B cell (primary cell): ENCODE results near the gene NTHL1. TPM values are rescaled to one million over a fixed set of nuclear protein-coding genes. Genes with fewer than 3 reads are reported as not detected.

ENCODE experiments used
- ATAC-seq: fragments of 200-7000 bp; cut with Tn5 transposase; one replicate; pipeline ENCODE4 v1.10.0; 2021; ENCODE audit warnings: low read depth, mild to moderate bottlenecking, moderate number of reproducible peaks, moderate library complexity
- CTCF ChIA-PET: fragments of 350-600 bp; sonication (Branson Sonifier 250); formaldehyde crosslinking; loops from one replicate; lab custom pipeline; 2021; ENCODE audit warnings: antibody characterized with exemption, inconsistent platforms; lab: Charles Lee
- POLR2A ChIA-PET: fragments of 350-600 bp; sonication (Branson Sonifier 250); formaldehyde crosslinking; loops from one replicate; lab custom pipeline; 2021; ENCODE audit warnings: antibody characterized with exemption; lab: Charles Lee
- DNase-seq: peaks from one replicate; pipeline ENCODE4 v3.0.0; 2013
- H2AFZ ChIP-seq: 2 replicates; pipeline ENCODE4 v1.6.1; 2012; ENCODE audit warnings: mild to moderate bottlenecking, low read depth, low read length; ENCODE audit not compliant: insufficient read depth, poor library complexity, severe bottlenecking
- H3K27ac ChIP-seq, 2 donors: 1 replicate in 1 of 2; 2 replicates in 1 of 2; pipeline ENCODE4 v1.5.1; 2012 to 2013; ENCODE audit warnings: low read length in 2 of 2, mild to moderate bottlenecking in 2 of 2, moderate library complexity in 1 of 2
- H3K27me3 ChIP-seq, 4 experiments: fragments of 200-600 bp in 1 of 4; sonication (generic) in 1 of 4; replicated peaks in 1 of 4; 1 replicate in 2 of 4; 2 replicates in 2 of 4; pipeline versions ENCODE4 v1.6.1 to v1.7.0; 2013 to 2016; ENCODE audit warnings: low read length in 3 of 4, mild to moderate bottlenecking in 2 of 4, mixed read lengths in 1 of 4, moderate library complexity in 1 of 4; ENCODE audit not compliant: insufficient read depth in 4 of 4, control insufficient read depth in 3 of 4; ENCODE audit errors: control extremely low read depth in 1 of 4
- H3K36me3 ChIP-seq, 2 experiments: replicated peaks in 1 of 2; 1 replicate in 1 of 2; 2 replicates in 1 of 2; pipeline versions ENCODE4 v1.6.1 to v1.7.1; 2013; ENCODE audit warnings: low read length in 1 of 2; ENCODE audit not compliant: insufficient read depth in 2 of 2, control insufficient read depth in 1 of 2; ENCODE audit errors: control extremely low read depth in 1 of 2, extremely low read depth in 1 of 2
- H3K4me1 ChIP-seq, 2 donors: fragments of 200-600 bp in 1 of 2; sonication (generic) in 1 of 2; 1 replicate in 1 of 2; 2 replicates in 1 of 2; pipeline versions ENCODE4 v1.5.1 to v1.6.1; 2013 to 2017; ENCODE audit warnings: low read length in 2 of 2; ENCODE audit not compliant: control insufficient read depth in 2 of 2, insufficient read depth in 2 of 2
- H3K4me2 ChIP-seq: replicated peaks from 2 replicates; pipeline ENCODE3; 2012; ENCODE audit warnings: mild to moderate bottlenecking, low read depth, low read length; ENCODE audit not compliant: poor library complexity, severe bottlenecking
- H3K4me3 ChIP-seq, 5 experiments: fragments of 200-600 bp in 1 of 5; sonication (generic) in 1 of 5; 1 replicate in 3 of 5; 2 replicates in 2 of 5; pipeline versions ENCODE4 v1.5.1 to v1.7.0; 2011 to 2016; ENCODE audit warnings: low read length in 4 of 5, mild to moderate bottlenecking in 4 of 5, low read depth in 2 of 5, control low read depth in 1 of 5, moderate library complexity in 1 of 5; ENCODE audit not compliant: insufficient read depth in 1 of 5; ENCODE audit errors: control extremely low read depth in 1 of 5, extremely low read depth in 1 of 5
- H3K79me2 ChIP-seq: fragments of 200-600 bp; sonication (generic); one replicate; pipeline ENCODE4 v1.6.0; 2016; ENCODE audit warnings: low read length; ENCODE audit not compliant: control insufficient read depth, insufficient read depth
- H3K9ac ChIP-seq: fragments of 200-600 bp; sonication (generic); 2 replicates; pipeline ENCODE4 v1.6.1; 2017; ENCODE audit warnings: mild to moderate bottlenecking, low read length, moderate library complexity
- H3K9me3 ChIP-seq, 3 donors: one replicate each; pipeline versions ENCODE4 v1.6.1 to v1.7.1; 2013; ENCODE audit warnings: low read length in 2 of 3; ENCODE audit not compliant: control insufficient read depth in 2 of 3, insufficient read depth in 1 of 3; ENCODE audit errors: control extremely low read depth in 1 of 3
- H4K20me1 ChIP-seq: 2 replicates; pipeline ENCODE4 v1.6.0; 2012; ENCODE audit warnings: mild to moderate bottlenecking, low read length; ENCODE audit not compliant: insufficient read depth, control insufficient read depth, poor library complexity, severe bottlenecking
- H3K27ac Mint-ChIP-seq: one replicate; pipeline ENCODE4 v1.8.0; 2021; ENCODE audit warnings: mixed read lengths
- H3K27me3 Mint-ChIP-seq: one replicate; pipeline ENCODE4 v1.8.0; 2021; ENCODE audit warnings: mixed read lengths
- H3K4me1 Mint-ChIP-seq: one replicate; pipeline ENCODE4 v1.8.0; 2021; ENCODE audit warnings: mixed read lengths
- H3K4me3 Mint-ChIP-seq: one replicate; pipeline ENCODE4 v1.8.0; 2021; ENCODE audit warnings: mixed read lengths
- H3K9me3 Mint-ChIP-seq: one replicate; pipeline ENCODE4 v1.8.0; 2022; ENCODE audit warnings: mixed read lengths; ENCODE audit not compliant: insufficient read depth
- CTCF ChIP-seq: fragments of 200-600 bp; IDR thresholded peaks from one replicate; pipeline ENCODE4 v1.8.0; 2022; ENCODE audit warnings: antibody characterized with exemption, mild to moderate bottlenecking
- EZH2 ChIP-seq: IDR thresholded peaks from 2 replicates; pipeline ENCODE4 v1.6.1; 2012; ENCODE audit warnings: borderline replicate concordance, low read depth, mild to moderate bottlenecking, moderate library complexity, low read length; ENCODE audit not compliant: insufficient read depth, poor library complexity, severe bottlenecking
- WGBS: methylation state at CpG from one replicate; pipeline ENCODE4 v1.1.5; 2013; ENCODE audit warnings: missing lambda C conversion rate; ENCODE audit not compliant: insufficient coverage; 5-methylcytosine and 5-hydroxymethylcytosine counted together
- intact Hi-C: fragments of 100-400 bp; cut with micrococcal nuclease; formaldehyde crosslinking; loops from one replicate; pipeline ENCODE4 v1.10.0; 2022
- polyA plus RNA-seq: library from polyadenylated mRNA; depleted of rRNA; stranded (reverse); fragments of >200 nt; gene quantifications from 2 replicates; pipeline ENCODE4 v1.2.3, GENCODE V29; 2012
- total RNA-seq, 2 donors: library from RNA; stranded (reverse); fragments of 120-200 nt in 1 of 2; gene quantifications; 1 replicate in 1 of 2; 2 replicates in 1 of 2; pipeline versions ENCODE4 v1.2.3 to v1.2.4, GENCODE V29; 2013 to 2022

Gene NTHL1
- total and polyA plus RNA-seq, 2 donors (not counting 1 experiment from before 2014, with no cell fraction given): 17.5 to 27.6 TPM

GRCh38 chr16:2040787-2041522 is 6.7 kb downstream of the NTHL1 start:
- WGBS: 94% methylated on average over 20 of the region's 20 CpGs
- Mint-ChIP-seq H3K27ac (no peak overlapping the region), H3K27me3 (no peaks in the 10 kb centered on the region), H3K9me3 (no peaks in the 10 kb centered on the region), H3K4me1 (peaks cover 3% of the 10 kb centered on the region), H3K4me3 (no peak overlapping the region)
- H3K79me2 ChIP-seq: no peaks in the 10 kb centered on the region
- intact Hi-C loops: no loop called here
- no peak for ATAC-seq
- H3K4me1 ChIP-seq: peaks cover 4 to 17% of the 10 kb centered on the region in 2 donors
- H3K9ac ChIP-seq: no peak overlapping the region
- TF ChIP-seq EZH2 (no peak), CTCF (no peak)
- no peaks in the 10 kb centered on the region for H3K36me3 ChIP-seq
- H3K4me2 ChIP-seq: no peak overlapping the region
- ChIA-PET CTCF (interaction anchor here (0.6 kb wide), 1 partner anchor 99 kb away, joined by 3 read pairs; no protein-coding TSS in a partner anchor), POLR2A (interaction anchor here (0.7 kb wide), 1 partner anchor 735 kb away, joined by 6 read pairs; no protein-coding TSS in a partner anchor)
- H3K27ac ChIP-seq: no peak overlapping the region
- DNase-seq: no peak
- no peak overlapping the region for H2AFZ ChIP-seq
- no peak overlapping the region for H3K4me3 ChIP-seq
- no peaks in the 10 kb centered on the region for H3K9me3 ChIP-seq
- no peaks in the 10 kb centered on the region for H3K27me3 ChIP-seq
- no peaks in the 10 kb centered on the region for H4K20me1 ChIP-seq

DNA sequence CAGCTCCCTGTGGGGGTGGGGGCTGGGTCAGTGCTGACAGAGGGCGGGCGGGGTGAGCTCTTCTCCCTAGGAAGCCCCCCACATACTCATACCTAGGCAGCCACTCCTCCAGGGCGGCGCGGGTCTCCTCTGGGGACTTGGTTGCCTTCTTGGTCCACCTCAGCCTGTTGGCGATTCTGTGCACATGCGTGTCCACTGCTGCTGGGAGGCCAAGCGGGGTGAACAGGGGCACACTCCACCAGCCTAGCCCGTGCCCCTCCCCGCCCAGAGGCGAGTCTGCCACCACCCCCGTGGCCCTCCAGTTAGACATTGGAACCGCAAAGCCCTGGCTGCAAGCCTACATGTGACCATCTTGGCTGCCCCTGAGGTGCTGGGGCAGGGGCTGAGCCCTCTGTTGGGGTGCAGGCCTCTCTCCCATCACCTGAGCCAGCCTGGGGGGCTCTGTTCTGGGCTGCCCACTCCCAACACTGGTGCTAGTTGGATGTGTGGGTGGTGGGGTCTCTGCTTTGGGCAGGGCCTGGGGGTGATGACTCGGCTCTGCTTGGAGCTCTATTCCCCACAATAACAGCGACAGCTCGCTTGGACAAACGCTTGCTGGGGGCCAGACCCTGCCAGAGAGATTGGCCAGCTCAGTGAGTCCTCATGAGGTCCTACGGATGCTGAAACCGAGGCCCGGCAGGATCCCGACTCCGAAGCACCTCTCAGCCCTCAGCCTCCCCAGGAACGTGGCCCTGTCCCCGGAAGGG is 7.4 kb downstream of the NTHL1 start:
- no peak for ATAC-seq
- ChIA-PET CTCF (no interaction called here), POLR2A (no interaction called here)
- Mint-ChIP-seq H3K4me1 (peaks cover 3% of the 10 kb centered on the region), H3K9me3 (no peaks in the 10 kb centered on the region), H3K27me3 (no peaks in the 10 kb centered on the region), H3K4me3 (no peak overlapping the region), H3K27ac (no peak overlapping the region)
- Histone ChIP-seq H3K4me2 (no peak overlapping the region), H3K4me1 (peaks cover 4 to 17% of the 10 kb centered on the region in 2 donors), H3K9me3 (no peaks in the 10 kb centered on the region), H4K20me1 (no peaks in the 10 kb centered on the region), H3K36me3 (no peaks in the 10 kb centered on the region), H3K79me2 (no peaks in the 10 kb centered on the region), H3K27ac (no peak overlapping the region), H3K27me3 (no peaks in the 10 kb centered on the region), H3K4me3 (no peak overlapping the region), H2AFZ (no peak overlapping the region), H3K9ac (no peak overlapping the region)
- WGBS: 97% methylated on average over 22 of the region's 24 CpGs
- TF ChIP-seq EZH2 (no peak), CTCF (no peak)
- no peak for DNase-seq
- intact Hi-C loops: no loop called here
